Measurements from ENCODE around the gene TOMM40. TPM values are rescaled to one million over a fixed set of nuclear protein-coding genes. Genes with fewer than 3 reads are reported as not detected.

The TOMM40 gene
- total and polyA plus RNA-seq, 2 of the 13 experiments (the other 11 are each of a cell fraction or from before 2014, with no cell fraction given): 72.0 to 110 TPM

DNA sequence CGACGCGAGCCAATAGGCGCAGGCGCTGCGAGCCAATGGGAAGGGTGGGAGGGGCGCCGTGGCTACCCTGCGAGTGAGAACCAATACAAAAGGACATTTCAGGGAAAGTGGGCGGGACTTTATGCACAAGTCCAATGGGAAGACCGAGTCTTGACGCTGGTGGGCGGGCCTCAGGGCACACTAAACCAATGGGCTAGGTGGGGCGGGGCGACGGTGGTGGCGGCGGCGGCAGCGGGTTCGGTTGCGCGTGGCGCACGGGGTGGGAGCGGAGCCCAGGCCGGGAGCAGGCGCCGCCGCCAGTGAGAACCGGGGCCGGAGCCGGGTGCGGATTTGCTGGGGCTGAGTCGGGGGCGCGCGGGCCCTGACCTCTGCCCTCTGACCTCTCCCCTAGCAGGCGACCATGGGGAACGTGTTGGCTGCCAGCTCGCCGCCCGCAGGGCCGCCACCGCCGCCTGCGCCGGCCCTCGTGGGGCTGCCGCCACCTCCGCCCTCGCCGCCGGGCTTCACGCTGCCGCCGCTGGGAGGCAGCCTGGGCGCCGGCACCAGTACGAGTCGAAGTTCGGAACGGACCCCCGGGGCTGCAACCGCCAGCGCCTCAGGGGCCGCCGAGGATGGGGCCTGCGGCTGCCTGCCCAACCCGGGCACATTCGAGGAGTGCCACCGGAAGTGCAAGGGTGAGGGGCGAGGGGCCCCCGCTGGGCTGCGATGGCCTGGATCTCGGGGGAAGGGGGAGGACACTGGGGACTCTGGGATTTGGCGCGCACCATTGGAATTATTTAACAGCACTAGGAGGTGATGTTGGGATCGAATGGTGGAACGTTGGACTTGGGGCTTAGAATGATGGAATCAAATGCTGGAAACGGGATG, at the start of gene TOMM40 (continued):
- TF ChIP-seq, protein P1, sequence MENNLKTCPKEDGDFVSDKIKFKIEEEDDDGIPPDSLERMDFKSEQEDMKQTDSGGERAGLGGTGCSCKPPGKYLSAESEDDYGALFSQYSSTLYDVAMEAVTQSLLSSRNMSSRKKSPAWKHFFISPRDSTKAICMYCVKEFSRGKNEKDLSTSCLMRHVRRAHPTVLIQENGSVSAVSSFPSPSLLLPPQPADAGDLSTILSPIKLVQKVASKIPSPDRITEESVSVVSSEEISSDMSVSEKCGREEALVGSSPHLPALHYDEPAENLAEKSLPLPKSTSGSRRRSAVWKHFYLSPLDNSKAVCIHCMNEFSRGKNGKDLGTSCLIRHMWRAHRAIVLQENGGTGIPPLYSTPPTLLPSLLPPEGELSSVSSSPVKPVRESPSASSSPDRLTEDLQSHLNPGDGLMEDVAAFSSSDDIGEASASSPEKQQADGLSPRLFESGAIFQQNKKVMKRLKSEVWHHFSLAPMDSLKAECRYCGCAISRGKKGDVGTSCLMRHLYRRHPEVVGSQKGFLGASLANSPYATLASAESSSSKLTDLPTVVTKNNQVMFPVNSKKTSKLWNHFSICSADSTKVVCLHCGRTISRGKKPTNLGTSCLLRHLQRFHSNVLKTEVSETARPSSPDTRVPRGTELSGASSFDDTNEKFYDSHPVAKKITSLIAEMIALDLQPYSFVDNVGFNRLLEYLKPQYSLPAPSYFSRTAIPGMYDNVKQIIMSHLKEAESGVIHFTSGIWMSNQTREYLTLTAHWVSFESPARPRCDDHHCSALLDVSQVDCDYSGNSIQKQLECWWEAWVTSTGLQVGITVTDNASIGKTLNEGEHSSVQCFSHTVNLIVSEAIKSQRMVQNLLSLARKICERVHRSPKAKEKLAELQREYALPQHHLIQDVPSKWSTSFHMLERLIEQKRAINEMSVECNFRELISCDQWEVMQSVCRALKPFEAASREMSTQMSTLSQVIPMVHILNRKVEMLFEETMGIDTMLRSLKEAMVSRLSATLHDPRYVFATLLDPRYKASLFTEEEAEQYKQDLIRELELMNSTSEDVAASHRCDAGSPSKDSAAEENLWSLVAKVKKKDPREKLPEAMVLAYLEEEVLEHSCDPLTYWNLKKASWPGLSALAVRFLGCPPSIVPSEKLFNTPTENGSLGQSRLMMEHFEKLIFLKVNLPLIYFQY (CRISPR knock-in tag; IDR thresholded peaks at IDR 0.05; ENCODE audit: borderline replicate concordance): no peak
- TF ChIP-seq IRF2 (CRISPR knock-in tag; IDR thresholded peaks at IDR 0.05) (no peak), ZSCAN30 (CRISPR knock-in tag; IDR thresholded peaks at IDR 0.05) (no peak), CENPT (CRISPR knock-in tag; IDR thresholded peaks at IDR 0.05; ENCODE audit: low read depth) (peak; percentile 60; the same call in 1 of the 2 replicates), MYNN (CRISPR knock-in tag; IDR thresholded peaks at IDR 0.05; ENCODE audit: low read depth) (no peak), SPEN (CRISPR knock-in tag; IDR thresholded peaks at IDR 0.05; ENCODE audit: low read depth) (0 out of 2 replicates have a peak, but pooled peaks have one; percentile 5), SRSF1 (optimal IDR thresholded peaks at IDR 0.05; ENCODE audit: low read depth, low read length) (no peak), RARA (CRISPR knock-in tag; IDR thresholded peaks at IDR 0.05) (no peak), TBX3 (IDR thresholded peaks at IDR 0.05; ENCODE audit: borderline replicate concordance) (no peak), ZSCAN22 (CRISPR knock-in tag; IDR thresholded peaks at IDR 0.05) (no peak), CHD2 (IDR thresholded peaks at IDR 0.05; ENCODE audit: low read depth, low read length) (peak; percentile 67; the same call in 1 of the 2 replicates), HNF4G (IDR thresholded peaks at IDR 0.05; ENCODE audit: borderline replicate concordance, low read depth, low read length) (peak; percentile 59; the same call in 1 of the 2 replicates), HNF4G (CRISPR knock-in tag; IDR thresholded peaks at IDR 0.05; ENCODE audit: borderline replicate concordance, low read depth) (peak; percentile 46; the same call in 1 of the 2 replicates), ZNF484 (CRISPR knock-in tag; IDR thresholded peaks at IDR 0.05; ENCODE audit: borderline replicate concordance, low read depth) (no peak; the same call in 1 of the 2 replicates), FOXK1 (CRISPR knock-in tag; IDR thresholded peaks at IDR 0.05; ENCODE audit: borderline replicate concordance, low read depth) (peak; percentile 62; the same call in 1 of the 2 replicates), ZNF839 (CRISPR knock-in tag; IDR thresholded peaks at IDR 0.05; ENCODE audit: borderline replicate concordance) (no peak), ZNF768 (CRISPR knock-in tag; IDR thresholded peaks at IDR 0.05) (no peak), ZNF30 (CRISPR knock-in tag; IDR thresholded peaks at IDR 0.05) (no peak), PHF8 (CRISPR knock-in tag; IDR thresholded peaks at IDR 0.05) (peak; percentile 59; the same call in 1 of the 2 replicates), ZBTB20 (CRISPR knock-in tag; IDR thresholded peaks at IDR 0.05; ENCODE audit: borderline replicate concordance, low read depth) (0 out of 2 replicates have a peak, but pooled peaks have one; percentile 12)
- TF ChIP-seq, protein P2, sequence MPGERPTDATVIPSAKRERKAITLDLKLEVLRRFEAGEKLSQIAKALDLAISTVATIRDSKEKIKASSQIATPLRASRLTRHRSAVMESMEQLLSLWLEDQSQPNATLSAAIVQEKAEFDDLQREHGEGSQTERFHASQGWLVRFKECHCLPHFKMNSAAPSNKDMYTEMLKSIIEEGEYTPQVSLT (CRISPR knock-in tag; IDR thresholded peaks at IDR 0.05; ENCODE audit: borderline replicate concordance, low read depth): no peak
- TF ChIP-seq, protein P3, sequence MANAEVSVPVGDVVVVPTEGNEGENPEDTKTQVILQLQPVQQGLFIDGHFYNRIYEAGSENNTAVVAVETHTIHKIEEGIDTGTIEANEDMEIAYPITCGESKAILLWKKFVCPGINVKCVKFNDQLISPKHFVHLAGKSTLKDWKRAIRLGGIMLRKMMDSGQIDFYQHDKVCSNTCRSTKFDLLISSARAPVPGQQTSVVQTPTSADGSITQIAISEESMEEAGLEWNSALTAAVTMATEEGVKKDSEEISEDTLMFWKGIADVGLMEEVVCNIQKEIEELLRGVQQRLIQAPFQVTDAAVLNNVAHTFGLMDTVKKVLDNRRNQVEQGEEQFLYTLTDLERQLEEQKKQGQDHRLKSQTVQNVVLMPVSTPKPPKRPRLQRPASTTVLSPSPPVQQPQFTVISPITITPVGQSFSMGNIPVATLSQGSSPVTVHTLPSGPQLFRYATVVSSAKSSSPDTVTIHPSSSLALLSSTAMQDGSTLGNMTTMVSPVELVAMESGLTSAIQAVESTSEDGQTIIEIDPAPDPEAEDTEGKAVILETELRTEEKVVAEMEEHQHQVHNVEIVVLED (CRISPR knock-in tag; IDR thresholded peaks at IDR 0.05; ENCODE audit: borderline replicate concordance): peak; percentile 67

Measured in HepG2 (cell line).